ENCODE data around the gene CFAP74. TPM values are rescaled to one million over a fixed set of nuclear protein-coding genes. Genes with fewer than 3 reads are reported as not detected.
"Not testable (repeated sequence)": the region's sequence is repeated elsewhere in the genome, so short reads cannot be mapped to it uniquely, and the experiment has no call there.

CFAP74 gene
- total RNA-seq, 1 donor from 2014 or later, result not detected

GRCh38 chr1:1895060-1895418 lies 108.5 kb downstream of the CFAP74 start:
- no peak for DNase-seq (ENCODE audit: low spot score)

- no peak for DNase-seq (ENCODE audit: low spot score)
These were observed 109.1 kb downstream of the CFAP74 start for GRCh38 chr1:1894354-1895059.

DNA sequence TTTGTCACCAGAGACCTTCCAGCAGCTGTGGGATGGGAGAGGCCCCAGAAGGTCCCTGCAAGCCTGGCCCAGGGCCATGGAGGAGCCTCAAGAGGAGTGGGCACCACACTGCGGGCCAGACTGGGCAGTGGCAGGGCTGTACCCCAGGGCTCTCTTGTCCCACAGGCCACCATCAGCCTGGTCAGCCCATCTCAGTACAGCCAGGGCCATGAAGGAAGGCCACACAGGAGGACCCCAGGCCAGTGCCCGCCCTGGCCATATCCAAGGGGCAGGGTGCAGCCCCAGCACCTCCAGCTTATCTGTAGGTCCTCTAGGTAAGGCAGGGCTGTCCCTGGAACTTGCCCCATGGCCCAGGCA lies 109.6 kb downstream of the CFAP74 start:
- DNase-seq (ENCODE audit: low spot score), result no peak

- DNase-seq (ENCODE audit: low spot score), result no peak
These were observed 110.1 kb downstream of the CFAP74 start for GRCh38 chr1:1893291-1893985.

- DNase-seq (ENCODE audit: low spot score), result no peak
These were observed 110.8 kb downstream of the CFAP74 start for GRCh38 chr1:1892763-1893120.

DNA sequence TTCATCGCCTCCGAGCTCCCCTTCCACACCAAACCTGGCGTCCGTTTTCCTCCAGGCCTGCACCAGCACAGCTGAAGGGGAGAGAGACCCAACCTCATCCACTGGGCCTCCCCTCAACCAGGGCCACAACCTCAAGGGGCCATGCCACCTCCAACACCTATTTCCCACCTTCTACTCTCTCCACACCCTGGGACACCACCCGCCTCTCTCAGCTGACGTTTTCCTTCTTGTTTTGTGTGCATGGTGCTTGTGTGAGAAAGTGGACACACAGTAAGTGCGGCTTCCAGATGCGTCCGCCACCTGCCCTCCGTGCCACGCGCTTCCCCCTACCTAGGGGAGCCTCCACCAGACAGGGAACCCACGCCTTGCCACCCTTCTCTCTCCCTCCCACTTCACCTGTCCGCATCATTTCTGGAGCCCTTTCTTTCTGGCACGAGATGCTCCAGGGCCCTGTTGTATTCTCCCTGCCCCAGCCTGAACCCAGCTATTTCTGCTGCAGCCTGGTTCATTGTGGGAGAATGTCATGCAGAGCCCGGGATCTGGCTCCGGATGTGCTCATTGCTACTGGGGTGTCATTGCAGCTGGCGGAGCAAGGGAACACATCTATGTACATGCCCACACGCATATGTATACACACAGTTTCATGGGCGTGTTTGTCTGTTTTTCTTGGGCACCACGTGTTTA lies 111.4 kb downstream of the CFAP74 start:
- DNase-seq (ENCODE audit: low spot score), result no peak

DNA sequence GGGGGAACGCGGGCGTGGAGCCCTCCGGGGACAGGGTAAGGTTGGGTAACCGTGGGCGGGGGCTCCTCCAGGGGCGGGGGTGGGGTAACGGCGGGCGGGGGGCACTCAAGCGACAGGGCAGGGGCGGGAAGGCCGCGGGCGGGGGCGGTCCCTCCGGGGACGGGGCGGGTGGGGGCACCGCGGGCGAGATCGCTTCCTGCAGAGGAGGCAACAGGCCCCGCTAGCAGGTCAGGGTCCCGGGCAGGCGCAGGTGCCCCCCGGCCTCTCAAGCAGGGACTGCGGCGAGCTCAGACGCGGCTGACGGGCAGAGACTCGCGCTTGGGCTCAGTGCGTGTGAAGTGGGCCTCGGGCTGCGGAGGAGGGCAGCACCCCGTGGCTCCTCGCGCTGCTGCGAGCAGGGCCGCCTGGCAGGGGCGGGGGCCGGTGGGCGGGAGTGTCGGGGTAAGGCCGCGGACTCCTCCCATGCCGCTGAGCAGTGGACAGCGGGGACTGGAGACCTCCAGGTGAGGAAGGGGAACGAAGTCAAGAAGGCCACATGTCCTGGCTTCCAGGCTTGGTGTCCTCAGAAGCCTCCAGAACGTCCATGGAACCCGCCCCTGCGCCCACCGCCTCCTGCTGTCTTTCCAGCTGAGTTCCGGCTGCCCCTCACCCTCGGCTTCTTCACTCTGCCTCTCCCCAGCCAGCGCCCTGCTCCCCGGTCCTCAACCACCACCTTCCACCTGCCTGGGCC lies 112.1 kb downstream of the CFAP74 start:
- DNase-seq (ENCODE audit: low spot score), result peak; percentile 78

- DNase-seq (ENCODE audit: low spot score), result peak; percentile 91
These were observed 112.9 kb downstream of the CFAP74 start, which contains the start of gene GNB1 for GRCh38 chr1:1890506-1891348. TSS of gene GNB1 (minus strand) at chr1:1891087. CDS start at chr1:1825453, 65,634 bp downstream.

- no peak for DNase-seq (ENCODE audit: low spot score)
These were observed 113.6 kb downstream of the CFAP74 start for GRCh38 chr1:1889847-1890505.

DNA sequence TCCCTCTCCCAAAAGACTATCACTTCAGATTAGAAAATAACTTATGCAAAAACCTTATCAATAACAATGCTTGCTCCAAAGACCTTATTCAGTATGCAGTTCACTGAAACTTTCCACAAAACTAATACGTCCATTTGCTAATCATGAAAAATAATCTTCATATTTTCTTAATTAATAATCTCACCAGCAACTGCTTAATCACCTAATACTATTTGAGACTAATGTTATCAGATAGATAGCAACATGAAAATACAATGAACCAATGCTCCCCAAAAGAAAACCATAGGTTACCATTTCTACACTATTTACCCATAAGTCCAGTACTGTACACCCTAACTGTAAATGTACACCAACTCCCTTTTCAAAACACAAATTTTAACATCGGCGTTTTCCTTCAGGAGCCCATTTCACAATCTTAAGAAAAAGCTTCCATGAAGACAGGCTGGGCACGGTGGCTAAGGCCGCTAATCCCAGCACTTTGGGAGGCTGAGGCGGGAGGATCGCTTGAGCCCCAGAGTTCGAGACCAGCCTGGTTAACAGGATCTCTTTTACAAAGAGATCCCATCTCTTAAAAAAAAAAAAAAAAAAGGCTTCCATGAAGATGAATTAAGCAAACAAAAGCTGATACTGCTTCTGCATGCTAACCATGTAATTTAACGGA lies 114.4 kb downstream of the CFAP74 start:
- no peak for DNase-seq (ENCODE audit: low spot score)

- DNase-seq (ENCODE audit: low spot score), result not testable (repeated sequence)
These were observed 119.7 kb downstream of the CFAP74 start for GRCh38 chr1:1883890-1884289.

DNA sequence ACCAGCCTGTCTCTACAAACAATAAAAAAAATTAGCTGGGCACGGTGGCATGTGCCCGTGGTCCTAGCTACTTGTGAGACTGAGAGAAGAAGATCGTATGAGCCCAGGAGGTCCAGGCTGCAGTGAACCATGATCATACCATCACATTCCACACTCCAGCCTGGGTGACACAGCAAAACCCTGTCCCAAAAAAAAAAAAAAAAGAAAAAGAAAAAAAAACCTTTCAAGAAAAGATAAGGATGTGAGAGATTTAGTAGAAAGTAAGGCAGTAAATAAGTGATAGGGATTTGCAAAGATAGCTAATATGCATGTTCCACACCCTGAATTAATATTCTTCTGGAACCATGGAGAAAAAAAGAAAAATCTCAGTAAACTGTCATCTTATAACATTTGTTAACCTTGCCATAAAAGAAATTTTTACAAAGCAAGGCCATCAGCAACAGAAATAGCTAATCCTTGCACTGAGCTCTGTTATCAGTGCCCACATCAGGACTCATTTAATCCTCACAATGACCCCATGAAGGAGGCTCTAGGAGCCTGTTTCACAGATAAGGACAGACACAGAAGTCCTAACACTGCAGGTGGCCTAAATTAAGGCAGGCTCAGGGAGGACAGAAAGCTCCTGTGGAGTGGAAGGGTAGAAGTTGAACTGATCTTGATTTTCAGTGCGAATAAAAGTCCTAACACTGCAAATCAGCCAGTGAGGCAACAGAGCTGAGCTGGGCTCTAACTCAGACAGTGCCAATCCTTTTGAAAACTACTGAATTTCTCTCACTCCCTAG lies 120.3 kb downstream of the CFAP74 start:
- DNase-seq (ENCODE audit: low spot score), result no peak

DNA sequence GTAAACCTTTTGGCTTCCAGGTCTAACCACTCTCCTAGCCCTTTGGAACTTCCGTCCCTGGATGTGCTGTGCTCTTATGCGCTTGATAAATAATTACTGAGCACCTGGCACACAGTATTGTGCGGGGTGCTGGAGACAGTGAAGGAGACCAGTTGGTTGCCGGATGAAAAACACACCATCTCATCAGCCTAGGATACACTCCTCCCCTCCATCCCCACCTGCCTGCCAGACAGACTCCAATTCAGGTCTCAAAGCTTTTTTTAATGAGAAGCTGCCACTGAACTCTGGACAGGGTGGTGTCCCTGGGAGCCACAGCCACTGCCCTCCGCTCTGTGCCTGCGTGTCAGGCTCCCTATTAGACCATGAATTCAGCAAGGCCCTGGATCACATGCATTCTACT lies 121.9 kb downstream of the CFAP74 start:
- DNase-seq (ENCODE audit: low spot score), result no peak

DNA sequence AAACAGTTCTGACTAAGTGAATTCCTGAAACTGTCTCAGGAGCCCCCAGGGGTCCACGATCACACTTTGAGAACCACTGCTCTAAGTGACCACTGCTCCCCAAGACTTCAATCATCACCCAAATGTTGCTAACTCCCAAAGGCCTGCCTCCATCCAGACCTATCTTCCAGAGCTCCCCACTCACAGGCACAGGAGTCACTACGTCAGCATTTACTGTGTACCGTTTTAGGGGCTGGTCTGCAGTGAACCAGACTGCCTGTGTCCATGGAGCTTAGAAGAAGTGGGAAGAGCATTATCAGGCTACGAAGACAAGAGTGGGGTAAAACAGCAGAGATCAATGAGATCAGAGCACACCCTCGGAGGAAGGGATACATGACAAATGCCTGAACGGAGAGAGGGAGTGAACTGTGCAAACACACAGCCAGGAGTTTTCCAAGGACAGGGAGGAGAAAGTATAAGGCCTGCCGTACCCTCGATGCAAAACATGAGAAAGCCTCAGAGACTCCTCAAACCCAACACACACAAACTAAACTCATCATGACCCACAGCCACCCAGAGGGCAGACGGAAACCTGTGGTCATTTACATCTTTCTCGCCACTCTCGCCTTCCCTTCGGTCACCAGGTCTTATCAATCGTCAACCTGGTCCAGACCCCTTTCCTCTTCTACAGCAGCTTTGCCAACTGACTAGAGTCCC lies 122.8 kb downstream of the CFAP74 start:
- DNase-seq (ENCODE audit: low spot score), result no peak

DNA sequence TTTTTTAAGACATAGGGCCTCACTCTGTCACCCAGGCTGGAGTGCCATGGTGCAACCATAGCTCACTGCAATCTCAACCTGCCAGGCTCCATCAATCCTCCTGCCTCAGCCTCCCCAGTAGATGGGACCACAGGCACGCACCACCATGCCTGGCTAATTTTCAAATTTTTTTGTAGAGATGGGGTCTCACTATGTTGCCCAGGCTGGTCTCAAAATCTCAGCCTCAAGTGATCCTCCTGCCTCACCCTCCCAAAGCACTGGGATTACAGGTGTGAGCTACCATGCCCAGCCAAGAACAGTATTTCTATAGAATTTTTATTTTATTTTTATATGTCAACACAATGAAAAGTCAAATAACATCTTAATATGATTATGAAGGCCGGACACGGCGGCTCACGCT lies 123.6 kb downstream of the CFAP74 start:
- no peak for DNase-seq (ENCODE audit: low spot score)

DNA sequence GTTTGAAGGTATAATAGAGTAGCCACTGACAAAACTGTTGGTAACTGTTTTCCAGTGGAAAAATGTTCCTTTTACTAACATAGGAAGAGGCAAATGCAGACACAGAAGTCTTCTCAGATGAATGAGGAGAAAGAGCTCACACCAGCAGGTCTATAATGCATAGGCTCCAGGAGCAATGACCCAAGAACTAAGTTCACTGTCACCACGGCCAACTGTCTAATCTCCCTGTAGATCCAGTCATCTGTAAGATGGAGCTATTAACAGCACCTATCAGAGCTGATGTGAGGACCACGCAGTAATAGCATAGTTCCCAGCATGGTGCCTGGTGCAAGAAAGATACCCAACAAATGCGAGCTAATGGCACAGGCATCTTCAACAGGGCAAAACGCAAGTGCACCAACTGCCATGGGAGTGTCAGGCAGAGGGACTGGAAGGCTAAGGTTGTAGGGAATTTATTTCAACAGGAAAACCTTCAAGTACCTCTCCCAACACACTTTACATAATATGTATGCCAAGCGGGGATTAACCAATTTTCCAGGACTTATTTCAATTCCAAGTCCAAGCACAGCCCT lies 125.6 kb downstream of the CFAP74 start:
- DNase-seq (ENCODE audit: low spot score), result no peak

DNA sequence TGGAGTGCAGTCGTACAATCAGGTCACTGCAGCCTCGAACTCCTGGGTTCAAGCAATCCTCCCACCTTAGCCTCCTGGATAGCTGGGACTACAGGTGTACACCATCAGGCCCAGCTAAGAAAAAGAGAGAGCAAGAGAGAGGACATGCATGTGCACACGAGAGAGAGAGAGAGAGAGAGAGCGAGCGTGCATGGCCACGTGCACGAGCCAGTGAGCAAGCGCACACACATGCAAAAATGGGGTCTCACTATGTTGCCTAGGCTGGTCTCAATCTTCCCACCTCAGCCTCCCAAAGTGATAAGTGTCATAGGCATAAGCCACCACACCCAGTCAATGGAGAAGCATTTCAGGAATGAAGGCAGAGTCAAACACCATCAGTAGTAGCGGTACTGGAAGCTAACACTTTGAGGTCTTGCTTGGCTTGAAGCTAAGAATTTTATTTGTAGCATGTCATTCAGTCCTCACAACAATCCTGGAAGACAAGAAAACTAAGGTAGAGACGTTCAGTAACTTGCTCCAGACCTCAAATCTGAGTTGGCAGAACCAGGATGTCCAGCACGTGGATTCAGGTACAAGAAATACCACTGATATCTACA lies 127.2 kb downstream of the CFAP74 start:
- no peak for DNase-seq (ENCODE audit: low spot score)

GRCh38 chr1:1875932-1876331 lies 127.7 kb downstream of the CFAP74 start:
- DNase-seq (ENCODE audit: low spot score), result no peak

Measured in mucosa of gallbladder (tissue), 1 donor.